ENCODE data around the gene TMEM11.

The TMEM11 gene

GRCh38 chr17:21212826-21213637 is 929 bp downstream of the TMEM11 start:
- no peaks in the 10 kb centered on the region for H3K9me3 ChIP-seq (replicated peaks; ENCODE audit: insufficient read depth, low read length)
- 0 out of 2 replicates have a peak, but pooled peaks cover 3% of the 10 kb centered on the region for H3K36me3 ChIP-seq (replicated peaks; ENCODE audit: insufficient read depth, low read length)
- no peak for TF ChIP-seq CTCF (IDR thresholded peaks at IDR 0.05; ENCODE audit: low read length)
- no peak for TF ChIP-seq EZH2phosphoT487 (IDR thresholded peaks at IDR 0.05; ENCODE audit: low read length)
- no peak for TF ChIP-seq EZH2 (optimal IDR thresholded peaks at IDR 0.05; ENCODE audit: low read depth, low read length)
- peaks cover 36% of the 10 kb centered on the region for H4K20me1 ChIP-seq (ENCODE audit: insufficient read depth, low read length)
- H2AFZ ChIP-seq (ENCODE audit: low read length), result peak overlapping the region; percentile 21; the same call in 1 of the 2 replicates
- no peaks in the 10 kb centered on the region for H3K27me3 ChIP-seq (replicated peaks; ENCODE audit: insufficient read depth, low read length)
- H3K27ac ChIP-seq (ENCODE audit: low read length), result peak overlapping the region; percentile 92; the same call in 1 of the 2 replicates
- H3K4me2 ChIP-seq (ENCODE audit: low read depth, low read length), result peak overlapping the region; percentile 85
- H3K4me1 ChIP-seq (ENCODE audit: low read length), result peaks cover 15% of the 10 kb centered on the region
- H3K9ac ChIP-seq (ENCODE audit: low read length), result peak overlapping the region; percentile 91
- no peaks in the 10 kb centered on the region for H3K9me2 ChIP-seq (replicated peaks; ENCODE audit: insufficient read depth, low read length)
- H3F3A ChIP-seq (ENCODE audit: insufficient read depth, low read length), result peaks cover 6% of the 10 kb centered on the region; the same call in 1 of the 2 replicates
- H3K79me2 ChIP-seq (ENCODE audit: low read length), result peaks cover 85% of the 10 kb centered on the region
- peak overlapping the region; percentile 79 for H3K4me3 ChIP-seq (ENCODE audit: low read length)
- no peak for DNase-seq

GRCh38 chr17:21211825-21212479 is 2.0 kb downstream of the TMEM11 start:
- Histone ChIP-seq H3K4me1 (ENCODE audit: low read length) (peaks cover 15% of the 10 kb centered on the region), H3K9ac (ENCODE audit: low read length) (no peak overlapping the region), H3K27me3 (replicated peaks; ENCODE audit: insufficient read depth, low read length) (no peaks in the 10 kb centered on the region), H3K27ac (ENCODE audit: low read length) (no peak overlapping the region), H3K9me3 (replicated peaks; ENCODE audit: insufficient read depth, low read length) (no peaks in the 10 kb centered on the region), H4K20me1 (ENCODE audit: insufficient read depth, low read length) (peaks cover 36% of the 10 kb centered on the region), H3K36me3 (replicated peaks; ENCODE audit: insufficient read depth, low read length) (0 out of 2 replicates have a peak, but pooled peaks cover 3% of the 10 kb centered on the region), H3F3A (ENCODE audit: insufficient read depth, low read length) (peaks cover 6% of the 10 kb centered on the region; the same call in 1 of the 2 replicates), H3K4me3 (ENCODE audit: low read length) (peak overlapping the region; percentile 79; the same call in 1 of the 2 replicates), H3K79me2 (ENCODE audit: low read length) (peaks cover 89% of the 10 kb centered on the region), H3K9me2 (replicated peaks; ENCODE audit: insufficient read depth, low read length) (no peaks in the 10 kb centered on the region), H2AFZ (ENCODE audit: low read length) (no peak overlapping the region), H3K4me2 (ENCODE audit: low read depth, low read length) (peak overlapping the region; percentile 85; the same call in 1 of the 2 replicates)
- no peak for TF ChIP-seq EZH2phosphoT487 (IDR thresholded peaks at IDR 0.05; ENCODE audit: low read length)
- no peak for TF ChIP-seq CTCF (IDR thresholded peaks at IDR 0.05; ENCODE audit: low read length)
- no peak for TF ChIP-seq EZH2 (optimal IDR thresholded peaks at IDR 0.05; ENCODE audit: low read depth, low read length)
- no peak for DNase-seq

- no peaks in the 10 kb centered on the region for H3K9me2 ChIP-seq (replicated peaks; ENCODE audit: insufficient read depth, low read length)
- TF ChIP-seq CTCF (IDR thresholded peaks at IDR 0.05; ENCODE audit: low read length) (no peak), EZH2 (optimal IDR thresholded peaks at IDR 0.05; ENCODE audit: low read depth, low read length) (no peak), EZH2phosphoT487 (IDR thresholded peaks at IDR 0.05; ENCODE audit: low read length) (no peak)
- no peak for DNase-seq
- H4K20me1 ChIP-seq (ENCODE audit: insufficient read depth, low read length), result peaks cover 47% of the 10 kb centered on the region
- H3K79me2 ChIP-seq (ENCODE audit: low read length), result peaks cover 95% of the 10 kb centered on the region
- no peak overlapping the region for H3K27ac ChIP-seq (ENCODE audit: low read length)
- H3K36me3 ChIP-seq (replicated peaks; ENCODE audit: insufficient read depth, low read length), result 0 out of 2 replicates have a peak, but pooled peaks cover 3% of the 10 kb centered on the region
- no peaks in the 10 kb centered on the region for H3K27me3 ChIP-seq (replicated peaks; ENCODE audit: insufficient read depth, low read length)
- no peak overlapping the region for H2AFZ ChIP-seq (ENCODE audit: low read length)
- H3K9me3 ChIP-seq (replicated peaks; ENCODE audit: insufficient read depth, low read length), result no peaks in the 10 kb centered on the region
- no peak overlapping the region for H3K4me2 ChIP-seq (ENCODE audit: low read depth, low read length)
- no peak overlapping the region for H3K4me3 ChIP-seq (ENCODE audit: low read length)
- peaks cover 6% of the 10 kb centered on the region; the same call in 1 of the 2 replicates for H3F3A ChIP-seq (ENCODE audit: insufficient read depth, low read length)
- no peak overlapping the region for H3K9ac ChIP-seq (ENCODE audit: low read length)
- H3K4me1 ChIP-seq (ENCODE audit: low read length), result peaks cover 15% of the 10 kb centered on the region
These were observed 3.4 kb downstream of the TMEM11 start for GRCh38 chr17:21210411-21211076.

Measured in MM.1S (cell line).